HG02678 (cell line): Measurements from ENCODE around the gene PCDHGB6.
"Not testable (repeated sequence)": the region's sequence is repeated elsewhere in the genome, so short reads cannot be mapped to it uniquely, and the experiment has no call there.

ENCODE experiments used
- ATAC-seq: cut with Tn5 transposase; IDR thresholded peaks from one replicate; pipeline ENCODE4 v1.9.1; 2021; ENCODE audit warnings: mild to moderate bottlenecking, moderate library complexity; ENCODE audit not compliant: unreplicated experiment

The PCDHGB6 gene

GRCh38 chr5:141388661-141389060 is 19.2 kb upstream of the PCDHGB6 start:
- ATAC-seq, result no peak

GRCh38 chr5:141389153-141390042 is 18.4 kb upstream of the PCDHGB6 start:
- ATAC-seq, result no peak

- ATAC-seq, result no peak
These were observed 15.2 kb upstream of the PCDHGB6 start, which contains the start of gene PCDHGA8 for GRCh38 chr5:141392429-141393198. Gene PCDHGA8, plus strand, starts transcription at chr5:141392633. Its CDS starts 181 bp downstream, at chr5:141392814.

- no peak for ATAC-seq
These were observed 14.6 kb upstream of the PCDHGB6 start for GRCh38 chr5:141393267-141393666.

GRCh38 chr5:141394401-141395187 is 13.2 kb upstream of the PCDHGB6 start:
- ATAC-seq, result not testable (repeated sequence)

DNA sequence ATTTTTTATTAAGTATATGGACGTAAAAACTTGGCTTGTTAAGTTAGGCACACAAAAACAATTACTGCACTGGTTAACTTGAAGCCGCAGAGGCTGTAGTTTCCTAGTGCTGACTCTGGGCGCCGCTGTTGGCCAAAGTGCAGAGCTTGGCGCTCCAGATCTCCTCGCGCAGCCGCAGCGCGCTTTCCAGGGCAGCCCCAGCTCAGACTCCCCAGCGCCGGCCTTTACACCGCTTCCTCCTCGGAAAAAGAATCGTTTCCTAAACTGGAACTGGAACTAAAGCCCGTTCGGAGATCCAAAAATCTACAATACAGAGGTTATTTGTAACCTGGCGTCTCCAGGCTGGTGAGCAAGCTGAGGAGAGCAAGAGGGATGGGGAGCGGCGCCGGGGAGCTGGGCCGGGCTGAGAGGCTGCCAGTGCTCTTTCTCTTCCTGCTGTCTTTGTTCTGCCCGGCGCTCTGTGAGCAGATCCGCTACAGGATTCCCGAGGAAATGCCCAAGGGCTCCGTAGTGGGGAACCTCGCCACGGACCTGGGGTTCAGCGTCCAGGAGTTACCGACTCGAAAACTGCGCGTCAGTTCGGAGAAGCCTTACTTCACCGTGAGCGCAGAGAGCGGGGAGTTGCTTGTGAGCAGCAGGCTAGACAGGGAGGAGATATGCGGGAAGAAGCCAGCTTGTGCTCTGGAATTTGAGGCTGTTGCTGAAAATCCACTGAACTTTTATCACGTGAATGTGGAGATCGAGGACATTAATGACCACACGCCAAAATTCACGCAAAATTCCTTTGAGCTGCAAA is 9.9 kb upstream of the PCDHGB6 start, which contains the start of gene PCDHGB5:
PCDHGB5 (plus strand) TSS at position 192 of the 796 bp plus-strand sequence; CDS start at position 373, 181 bp downstream.
- ATAC-seq, result peak; percentile 97

GRCh38 chr5:141398608-141399007 is 9.2 kb upstream of the PCDHGB6 start:
- ATAC-seq, result no peak

DNA sequence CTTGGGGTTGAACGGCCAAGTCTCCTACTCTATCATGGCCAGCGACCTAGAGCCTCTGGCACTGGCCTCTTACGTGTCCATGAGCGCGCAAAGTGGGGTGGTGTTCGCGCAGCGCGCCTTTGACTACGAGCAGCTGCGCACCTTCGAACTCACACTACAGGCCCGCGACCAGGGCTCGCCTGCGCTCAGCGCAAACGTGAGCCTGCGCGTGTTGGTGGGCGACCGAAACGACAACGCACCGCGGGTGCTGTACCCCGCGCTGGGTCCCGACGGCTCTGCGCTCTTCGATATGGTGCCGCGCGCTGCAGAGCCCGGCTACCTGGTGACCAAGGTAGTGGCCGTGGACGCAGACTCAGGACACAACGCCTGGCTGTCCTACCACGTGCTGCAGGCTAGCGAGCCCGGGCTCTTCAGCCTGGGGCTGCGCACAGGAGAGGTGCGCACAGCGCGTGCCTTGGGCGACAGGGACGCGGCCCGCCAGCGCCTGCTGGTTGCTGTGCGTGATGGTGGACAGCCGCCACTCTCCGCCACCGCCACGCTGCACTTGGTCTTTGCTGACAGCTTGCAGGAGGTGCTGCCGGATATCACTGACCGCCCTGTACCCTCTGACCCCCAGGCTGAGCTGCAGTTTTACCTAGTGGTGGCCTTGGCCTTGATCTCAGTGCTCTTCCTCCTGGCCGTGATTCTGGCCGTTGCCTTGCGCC is 8.1 kb upstream of the PCDHGB6 start:
- no peak for ATAC-seq

GRCh38 chr5:141402553-141403243 is 5.1 kb upstream of the PCDHGB6 start, which contains the start of gene PCDHGA9:
Gene PCDHGA9, plus strand, starts transcription at chr5:141402778. Its CDS starts 175 bp downstream, at chr5:141402953.
- ATAC-seq, result no peak

DNA sequence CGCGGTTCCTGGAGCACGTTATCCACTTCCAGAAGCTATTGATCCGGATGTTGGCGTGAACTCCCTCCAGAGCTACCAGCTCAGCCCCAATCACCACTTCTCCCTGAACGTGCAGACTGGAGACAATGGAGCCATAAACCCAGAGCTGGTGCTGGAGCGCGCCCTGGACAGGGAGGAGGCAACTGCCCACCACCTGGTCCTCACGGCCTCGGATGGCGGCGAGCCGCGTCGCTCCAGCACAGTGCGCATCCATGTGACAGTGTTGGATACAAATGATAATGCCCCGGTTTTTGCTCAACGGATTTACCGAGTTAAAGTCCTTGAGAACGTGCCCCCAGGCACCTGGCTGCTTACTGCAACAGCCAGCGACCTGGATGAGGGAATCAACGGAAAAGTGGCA is 4.4 kb upstream of the PCDHGB6 start:
- ATAC-seq, result no peak

- ATAC-seq, result no peak
These were observed 1.9 kb downstream of the PCDHGB6 start for GRCh38 chr5:141409598-141410306.

DNA sequence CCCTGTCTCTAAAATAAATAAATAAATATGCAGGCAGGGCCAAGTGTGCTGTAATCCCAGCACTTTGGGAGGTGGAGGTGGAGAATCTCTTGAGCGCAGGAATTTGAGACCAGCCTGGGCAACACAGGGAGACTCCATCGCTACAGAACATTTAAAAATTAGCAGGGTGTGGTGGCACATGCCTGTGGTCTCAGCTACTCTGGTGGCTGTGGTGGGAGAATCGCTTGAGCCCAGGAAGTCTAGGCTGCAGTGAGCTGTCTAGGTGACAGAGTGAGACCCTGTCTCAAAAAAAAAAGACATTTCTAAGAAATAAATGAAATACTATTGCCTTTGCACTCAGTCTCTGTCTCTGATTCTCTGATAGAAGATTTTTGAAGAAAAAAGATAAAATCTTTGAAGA is 3.8 kb downstream of the PCDHGB6 start:
- ATAC-seq, result no peak

- peak; percentile 75 for ATAC-seq
These were observed 5.2 kb downstream of the PCDHGB6 start, which contains the start of gene PCDHGA10 for GRCh38 chr5:141412854-141413539. Gene PCDHGA10, plus strand, starts transcription at chr5:141412987. Its CDS starts 189 bp downstream, at chr5:141413176.

- ATAC-seq, result no peak
These were observed 5.8 kb downstream of the PCDHGB6 start for GRCh38 chr5:141413540-141414069.

DNA sequence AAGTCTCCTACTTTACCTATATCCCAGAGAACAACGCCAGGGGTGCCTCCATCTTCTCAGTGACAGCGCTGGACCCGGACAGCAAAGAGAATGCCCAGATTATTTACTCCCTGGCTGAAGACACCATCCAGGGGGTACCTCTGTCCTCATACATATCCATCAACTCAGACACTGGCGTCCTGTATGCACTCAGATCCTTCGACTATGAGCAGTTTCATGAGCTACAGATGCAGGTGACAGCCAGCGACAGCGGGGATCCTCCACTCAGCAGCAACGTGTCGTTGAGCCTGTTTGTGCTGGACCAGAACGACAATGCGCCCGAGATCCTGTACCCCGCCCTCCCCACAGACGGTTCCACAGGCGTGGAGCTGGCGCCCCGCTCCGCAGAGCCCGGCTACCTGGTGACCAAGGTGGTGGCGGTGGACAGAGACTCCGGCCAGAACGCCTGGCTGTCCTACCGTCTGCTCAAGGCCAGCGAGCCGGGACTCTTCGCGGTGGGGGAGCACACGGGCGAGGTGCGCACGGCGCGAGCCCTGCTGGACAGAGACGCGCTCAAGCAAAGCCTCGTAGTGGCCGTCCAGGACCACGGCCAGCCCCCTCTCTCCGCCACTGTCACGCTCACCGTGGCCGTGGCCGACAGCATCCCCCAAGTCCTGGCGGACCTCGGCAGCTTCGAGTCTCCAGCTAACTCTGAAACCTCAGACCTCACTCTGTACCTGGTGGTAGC is 6.9 kb downstream of the PCDHGB6 start:
- ATAC-seq, result not testable (repeated sequence)

DNA sequence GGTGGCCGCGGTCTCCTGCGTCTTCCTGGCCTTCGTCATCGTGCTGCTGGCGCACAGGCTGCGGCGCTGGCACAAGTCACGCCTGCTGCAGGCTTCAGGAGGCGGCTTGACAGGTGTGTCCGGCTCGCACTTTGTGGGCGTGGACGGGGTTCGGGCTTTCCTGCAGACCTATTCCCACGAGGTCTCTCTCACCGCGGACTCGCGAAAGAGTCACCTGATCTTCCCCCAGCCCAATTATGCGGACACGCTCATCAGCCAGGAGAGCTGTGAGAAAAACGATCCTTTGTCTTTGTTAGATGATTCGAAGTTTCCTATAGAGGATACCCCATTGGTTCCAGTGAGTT is 7.4 kb downstream of the PCDHGB6 start:
- not testable (repeated sequence) for ATAC-seq
